Mesothelial cell of epicardium (in vitro differentiated cells): ENCODE data around the gene TDRD3. TPM values are rescaled to one million over a fixed set of nuclear protein-coding genes. Genes with fewer than 3 reads are reported as not detected.

Experiments used
- DNase-seq, 2 experiments: peaks; one replicate each; pipeline ENCODE4 v3.0.0; 2021; ENCODE audit warnings: low spot score in 2 of 2; ENCODE audit not compliant: unreplicated experiment in 2 of 2
- H3K27ac Mint-ChIP-seq: 2 replicates; pipeline ENCODE4 v1.8.0; 2021; ENCODE audit warnings: mixed read lengths
- H3K27me3 Mint-ChIP-seq: 2 replicates; pipeline ENCODE4 v1.8.0; 2021; ENCODE audit warnings: low read depth, mixed read lengths
- H3K36me3 Mint-ChIP-seq: 2 replicates; pipeline ENCODE4 v1.8.0; 2021; ENCODE audit warnings: mixed read lengths
- H3K4me1 Mint-ChIP-seq: 2 replicates; pipeline ENCODE4 v1.8.0; 2021; ENCODE audit warnings: mixed read lengths
- H3K4me3 Mint-ChIP-seq: 2 replicates; pipeline ENCODE4 v1.8.0; 2021; ENCODE audit warnings: mild to moderate bottlenecking, moderate library complexity, mixed read lengths
- H3K9me3 Mint-ChIP-seq: 2 replicates; pipeline ENCODE4 v1.8.0; 2021; ENCODE audit warnings: mixed read lengths
- total RNA-seq: library from RNA; stranded (reverse); gene quantifications from 3 replicates; pipeline ENCODE4 v1.2.1, GENCODE V29; 2021
- TF ChIP-seq, protein P1 (sequence below): fragments of 200-600 bp; sonication (generic); IDR thresholded peaks from one replicate; pipeline ENCODE4 v1.5.0; 2021; ENCODE audit warnings: antibody characterized with exemption; ENCODE audit not compliant: unreplicated experiment

TDRD3 gene
- total RNA-seq, 1 donor from 2014 or later = 50.6 TPM

DNA sequence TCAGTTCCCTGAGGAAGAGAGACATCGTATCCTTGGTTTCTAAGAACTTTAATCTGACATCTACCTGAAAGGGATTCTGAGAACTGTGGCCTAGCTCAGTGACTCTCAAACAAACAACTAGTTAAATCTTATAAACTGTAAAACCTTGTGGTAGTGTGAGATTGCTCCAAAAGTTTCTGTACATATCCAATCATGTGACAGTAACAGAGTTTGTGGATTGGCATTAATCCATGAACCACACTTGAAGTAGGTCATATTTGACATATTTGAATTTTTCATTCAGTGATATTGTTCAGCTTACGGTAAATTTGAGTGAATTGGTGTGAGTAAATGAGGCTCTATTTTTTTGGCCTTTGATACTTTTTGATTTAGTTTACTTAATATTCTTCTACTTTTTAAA lies 15.0 kb downstream of the TDRD3 start:
- Mint-ChIP-seq H3K27me3 (no peaks in the 10 kb centered on the region), H3K9me3 (peaks cover 18% of the 10 kb centered on the region), H3K4me3 (no peak overlapping the region), H3K4me1 (peaks cover 12% of the 10 kb centered on the region), H3K36me3 (peaks cover 18% of the 10 kb centered on the region), H3K27ac (peak overlapping the region; percentile 16)
- TF ChIP-seq, protein P1, sequence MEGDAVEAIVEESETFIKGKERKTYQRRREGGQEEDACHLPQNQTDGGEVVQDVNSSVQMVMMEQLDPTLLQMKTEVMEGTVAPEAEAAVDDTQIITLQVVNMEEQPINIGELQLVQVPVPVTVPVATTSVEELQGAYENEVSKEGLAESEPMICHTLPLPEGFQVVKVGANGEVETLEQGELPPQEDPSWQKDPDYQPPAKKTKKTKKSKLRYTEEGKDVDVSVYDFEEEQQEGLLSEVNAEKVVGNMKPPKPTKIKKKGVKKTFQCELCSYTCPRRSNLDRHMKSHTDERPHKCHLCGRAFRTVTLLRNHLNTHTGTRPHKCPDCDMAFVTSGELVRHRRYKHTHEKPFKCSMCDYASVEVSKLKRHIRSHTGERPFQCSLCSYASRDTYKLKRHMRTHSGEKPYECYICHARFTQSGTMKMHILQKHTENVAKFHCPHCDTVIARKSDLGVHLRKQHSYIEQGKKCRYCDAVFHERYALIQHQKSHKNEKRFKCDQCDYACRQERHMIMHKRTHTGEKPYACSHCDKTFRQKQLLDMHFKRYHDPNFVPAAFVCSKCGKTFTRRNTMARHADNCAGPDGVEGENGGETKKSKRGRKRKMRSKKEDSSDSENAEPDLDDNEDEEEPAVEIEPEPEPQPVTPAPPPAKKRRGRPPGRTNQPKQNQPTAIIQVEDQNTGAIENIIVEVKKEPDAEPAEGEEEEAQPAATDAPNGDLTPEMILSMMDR = no peak
- DNase-seq = no peak

DNA sequence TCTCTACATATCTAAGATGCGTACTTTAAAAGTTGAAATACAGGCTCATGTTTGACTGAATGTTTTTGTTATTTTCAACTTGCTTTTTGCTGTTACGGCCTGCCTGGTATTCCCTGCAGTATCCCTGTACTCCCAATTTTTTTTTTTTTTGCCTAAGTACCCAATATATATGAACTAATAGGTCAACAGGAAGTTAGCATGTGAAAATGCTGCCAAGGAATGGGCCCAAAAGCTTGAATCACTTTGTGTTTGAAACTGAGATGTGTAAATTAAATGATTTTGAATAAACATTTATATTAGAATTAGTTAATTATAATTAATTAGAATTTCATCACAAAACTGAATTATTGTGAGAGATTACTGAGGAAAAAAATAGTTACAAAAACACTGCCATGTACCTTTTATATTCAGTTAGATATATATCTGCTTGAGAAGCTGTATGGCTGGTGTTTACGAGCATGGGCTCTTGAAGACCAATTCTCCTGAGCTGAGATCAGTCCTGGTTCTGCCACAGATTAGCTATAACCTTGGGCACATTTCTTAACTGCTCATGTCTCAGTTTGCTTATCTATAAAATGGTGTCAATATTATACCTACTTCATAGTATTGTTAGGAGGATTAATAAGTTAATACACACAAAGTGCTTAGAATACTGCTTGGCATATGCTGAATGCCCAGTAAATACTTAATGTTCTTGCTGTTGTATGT lies 16.0 kb downstream of the TDRD3 start:
- H3K9me3 Mint-ChIP-seq = peaks cover 14% of the 10 kb centered on the region
- H3K27ac Mint-ChIP-seq = no peak overlapping the region
- DNase-seq = no peak
- H3K4me3 Mint-ChIP-seq = no peak overlapping the region
- TF ChIP-seq, protein P1 = no peak
- H3K27me3 Mint-ChIP-seq = no peaks in the 10 kb centered on the region
- peaks cover 12% of the 10 kb centered on the region for H3K4me1 Mint-ChIP-seq
- peaks cover 18% of the 10 kb centered on the region for H3K36me3 Mint-ChIP-seq

GRCh38 chr13:60414177-60414576 lies 17.2 kb downstream of the TDRD3 start:
- DNase-seq = no peak
- H3K4me3 Mint-ChIP-seq = no peak overlapping the region
- no peak overlapping the region for H3K27ac Mint-ChIP-seq
- TF ChIP-seq, protein P1 = no peak
- no peaks in the 10 kb centered on the region for H3K27me3 Mint-ChIP-seq
- H3K9me3 Mint-ChIP-seq = peaks cover 16% of the 10 kb centered on the region
- peaks cover 12% of the 10 kb centered on the region for H3K4me1 Mint-ChIP-seq
- peaks cover 19% of the 10 kb centered on the region for H3K36me3 Mint-ChIP-seq

DNA sequence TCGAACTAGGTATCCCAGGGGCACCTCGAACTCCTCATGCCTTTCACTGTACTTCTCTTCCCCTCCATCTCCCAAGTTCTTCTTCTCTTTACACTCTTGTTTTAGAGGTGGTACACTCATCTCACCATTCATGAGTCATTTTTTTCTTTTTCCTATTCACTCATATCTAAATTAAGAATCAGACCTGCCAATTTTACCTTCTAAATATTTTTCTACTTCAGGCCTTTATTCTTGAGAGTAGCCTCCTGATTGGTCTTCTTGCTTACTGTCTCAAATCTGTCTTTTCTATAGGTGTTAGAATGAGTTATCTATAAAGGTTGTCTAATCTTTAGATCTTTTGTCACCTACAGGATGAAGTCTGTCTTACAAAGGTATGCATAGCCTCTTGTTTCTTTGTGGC lies 20.7 kb downstream of the TDRD3 start:
- TF ChIP-seq, protein P1 = no peak
- no peak for DNase-seq
- Mint-ChIP-seq H3K36me3 (peaks cover 26% of the 10 kb centered on the region), H3K4me1 (peaks cover 3% of the 10 kb centered on the region), H3K27ac (no peak overlapping the region), H3K4me3 (no peak overlapping the region), H3K9me3 (peaks cover 34% of the 10 kb centered on the region), H3K27me3 (no peaks in the 10 kb centered on the region)

- no peak for DNase-seq
- peaks cover 34% of the 10 kb centered on the region for H3K9me3 Mint-ChIP-seq
- no peaks in the 10 kb centered on the region for H3K27me3 Mint-ChIP-seq
- peaks cover 26% of the 10 kb centered on the region for H3K36me3 Mint-ChIP-seq
- H3K4me3 Mint-ChIP-seq = no peak overlapping the region
- peaks cover 6% of the 10 kb centered on the region for H3K4me1 Mint-ChIP-seq
- no peak overlapping the region for H3K27ac Mint-ChIP-seq
- TF ChIP-seq, protein P1 = no peak
Measured at GRCh38 chr13:60418954-60419353, 21.9 kb downstream of the TDRD3 start.
